PC-9 (cell line): ENCODE measurements around the gene GMDS. TPM values are rescaled to one million over a fixed set of nuclear protein-coding genes. Genes with fewer than 3 reads are reported as not detected.

Experiments used
- BruUV-seq: library from RNA; stranded (reverse); fragments of 400-500 nt; replicated peaks from 2 replicates; lab custom pipeline; 2021; lab: Mats Ljungman, UMichigan
- CTCF ChIA-PET: fragments of 300-600 bp; sonication (Branson Sonifier 250); formaldehyde crosslinking; loops from one replicate; lab custom pipeline; 2022; ENCODE audit warnings: antibody characterized with exemption; lab: Charles Lee
- POLR2A ChIA-PET: fragments of 300-600 bp; sonication (Branson Sonifier 250); formaldehyde crosslinking; loops from one replicate; lab custom pipeline; 2022; ENCODE audit warnings: antibody characterized with exemption; ENCODE audit not compliant: unreplicated experiment; lab: Charles Lee
- DNase-seq, 2 experiments: peaks; one replicate each; pipeline versions ENCODE4 v3.0.0 to v3.0.0-alpha.2; 2015 to 2022; ENCODE audit warnings: mixed read lengths in 1 of 2
- H2AFZ ChIP-seq: fragments of 200-600 bp; sonication (generic); 2 replicates; pipeline ENCODE4 v1.8.1; 2017; ENCODE audit warnings: antibody characterized with exemption
- H3F3A ChIP-seq: fragments of 200-600 bp; sonication (generic); 2 replicates; pipeline ENCODE4 v1.8.1; 2017; ENCODE audit warnings: antibody characterized with exemption, mild to moderate bottlenecking, low read depth; ENCODE audit not compliant: insufficient read depth
- H3K27ac ChIP-seq: fragments of 200-600 bp; sonication (generic); 2 replicates; pipeline ENCODE4 v1.6.1; 2016; ENCODE audit warnings: mixed run types
- H3K27me3 ChIP-seq: fragments of 200-600 bp; sonication (generic); 2 replicates; pipeline ENCODE4 v1.6.1; 2016; ENCODE audit warnings: low read depth, mixed run types; ENCODE audit not compliant: insufficient read depth
- H3K36me3 ChIP-seq: fragments of 200-600 bp; sonication (generic); 2 replicates; pipeline ENCODE4 v1.6.1; 2016; ENCODE audit warnings: low read depth, mixed run types
- H3K4me1 ChIP-seq: fragments of 200-600 bp; sonication (generic); replicated peaks from 2 replicates; pipeline ENCODE4 v1.6.1; 2016; ENCODE audit warnings: mixed run types; ENCODE audit not compliant: insufficient read depth
- H3K4me2 ChIP-seq: fragments of 200-600 bp; sonication (generic); 2 replicates; pipeline ENCODE4 v1.6.1; 2017; ENCODE audit warnings: mixed run types
- H3K4me3 ChIP-seq: fragments of 200-600 bp; sonication (generic); 2 replicates; pipeline ENCODE4 v1.6.1; 2016; ENCODE audit warnings: mixed run types
- H3K79me2 ChIP-seq: fragments of 200-600 bp; sonication (generic); 2 replicates; pipeline ENCODE4 v1.6.1; 2017; ENCODE audit warnings: low read depth, mixed run types
- H3K9me2 ChIP-seq: fragments of 200-600 bp; sonication (generic); 2 replicates; pipeline ENCODE4 v1.8.1; 2017; ENCODE audit warnings: mild to moderate bottlenecking; ENCODE audit not compliant: insufficient read depth
- H3K9me3 ChIP-seq: fragments of 200-600 bp; sonication (generic); 2 replicates; pipeline ENCODE4 v1.8.1; 2016; ENCODE audit warnings: low read depth; ENCODE audit not compliant: insufficient read depth
- H4K20me1 ChIP-seq: fragments of 200-600 bp; sonication (generic); 2 replicates; pipeline ENCODE4 v1.8.1; 2017; ENCODE audit not compliant: insufficient read depth
- CTCF ChIP-seq: fragments of 200-600 bp; sonication (generic); conservative IDR thresholded peaks from 2 replicates; pipeline ENCODE4 v1.6.1; 2017; ENCODE audit warnings: mixed run types, antibody characterized with exemption, mild to moderate bottlenecking, moderate library complexity
- EZH2 ChIP-seq: fragments of 200-600 bp; sonication (generic); IDR thresholded peaks from 2 replicates; pipeline ENCODE4 v1.8.0; 2017; ENCODE audit warnings: antibody characterized with exemption, low read depth
- intact Hi-C: fragments of 100-400 bp; cut with micrococcal nuclease; formaldehyde crosslinking; loops from one replicate; pipeline ENCODE4 v1.10.0; 2022; ENCODE audit not compliant: unreplicated experiment
- total RNA-seq: library from RNA; stranded (reverse); gene quantifications from 2 replicates; pipeline ENCODE4 v1.2.3, GENCODE V29; 2021

GMDS gene
- total RNA-seq, 1 experiment from 2014 or later, result 30.1 TPM

GRCh38 chr6:1577146-1577680, 668.2 kb downstream of the GMDS start:
- intact Hi-C loops, result no loop called here
- no peak overlapping the region for H2AFZ ChIP-seq
- no peaks in the 10 kb centered on the region for H3K4me1 ChIP-seq
- H3K27ac ChIP-seq, result no peak overlapping the region
- TF ChIP-seq CTCF (no peak), EZH2 (no peak)
- no peaks in the 10 kb centered on the region for H3K36me3 ChIP-seq
- ChIA-PET POLR2A (no interaction called here), CTCF (no interaction called here)
- H3K9me2 ChIP-seq, result no peaks in the 10 kb centered on the region
- H4K20me1 ChIP-seq, result no peaks in the 10 kb centered on the region
- no peaks in the 10 kb centered on the region for H3K9me3 ChIP-seq
- no peaks in the 10 kb centered on the region for H3F3A ChIP-seq
- no peak overlapping the region for H3K4me3 ChIP-seq
- H3K27me3 ChIP-seq, result 0 out of 2 replicates have a peak, but pooled peaks cover 4% of the 10 kb centered on the region
- no peaks in the 10 kb centered on the region for H3K79me2 ChIP-seq
- no TSS peak for BruUV-seq
- DNase-seq, result no peak
- H3K4me2 ChIP-seq, result no peak overlapping the region

- 0 out of 2 replicates have a peak, but pooled peaks cover 4% of the 10 kb centered on the region for H3K27me3 ChIP-seq
- H4K20me1 ChIP-seq, result no peaks in the 10 kb centered on the region
- H3K36me3 ChIP-seq, result no peaks in the 10 kb centered on the region
- no peak overlapping the region for H2AFZ ChIP-seq
- no peaks in the 10 kb centered on the region for H3K79me2 ChIP-seq
- TF ChIP-seq EZH2 (no peak), CTCF (no peak)
- DNase-seq, result no peak
- BruUV-seq, result no TSS peak
- H3K4me1 ChIP-seq, result no peaks in the 10 kb centered on the region
- no peaks in the 10 kb centered on the region for H3F3A ChIP-seq
- POLR2A ChIA-PET, result no interaction called here
- no peaks in the 10 kb centered on the region for H3K9me3 ChIP-seq
- H3K4me2 ChIP-seq, result no peak overlapping the region
- H3K9me2 ChIP-seq, result no peaks in the 10 kb centered on the region
- intact Hi-C loops, result no loop called here
- CTCF ChIA-PET, result no interaction called here
- H3K4me3 ChIP-seq, result no peak overlapping the region
- H3K27ac ChIP-seq, result no peak overlapping the region
These were observed 668.7 kb downstream of the GMDS start for GRCh38 chr6:1576711-1577110.

GRCh38 chr6:1576166-1576565, 669.2 kb downstream of the GMDS start:
- CTCF ChIA-PET, result no interaction called here

More at GRCh38 chr6:1576166-1576565, 669.2 kb downstream of the GMDS start:
- no peak for TF ChIP-seq EZH2
- no peak for TF ChIP-seq CTCF
- H3K36me3 ChIP-seq, result no peaks in the 10 kb centered on the region
- H3K9me3 ChIP-seq, result no peaks in the 10 kb centered on the region
- no peak for DNase-seq
- no peaks in the 10 kb centered on the region for H3K4me1 ChIP-seq
- POLR2A ChIA-PET, result no interaction called here
- H3K4me3 ChIP-seq, result no peak overlapping the region
- H3K79me2 ChIP-seq, result no peaks in the 10 kb centered on the region
- H2AFZ ChIP-seq, result no peak overlapping the region
- intact Hi-C loops, result no loop called here
- H3K27ac ChIP-seq, result no peak overlapping the region
- H4K20me1 ChIP-seq, result no peaks in the 10 kb centered on the region
- no peaks in the 10 kb centered on the region for H3F3A ChIP-seq
- H3K9me2 ChIP-seq, result no peaks in the 10 kb centered on the region
- H3K27me3 ChIP-seq, result 0 out of 2 replicates have a peak, but pooled peaks cover 4% of the 10 kb centered on the region
- no peak overlapping the region for H3K4me2 ChIP-seq
- BruUV-seq, result no TSS peak
